Measurements from ENCODE around the gene TBC1D25.

The TBC1D25 gene

GRCh38 chrX:48539345-48540027 is at the start of gene TBC1D25:
TBC1D25 (plus strand) TSS chrX:48539714; CDS start chrX:48539798, 84 bp downstream.
- peak; percentile 90 to 95 (median 93) for DNase-seq (ENCODE audit: low read depth in 3 of 3, low spot score in 1 of 3)

- DNase-seq (ENCODE audit: low read depth in 3 of 3, low spot score in 1 of 3), result no peak
Measured at GRCh38 chrX:48489892-48490291, 49.6 kb upstream of the TBC1D25 start.

- no peak for DNase-seq (ENCODE audit: low read depth in 3 of 3, low spot score in 1 of 3)
Measured at GRCh38 chrX:48490661-48491060, 48.9 kb upstream of the TBC1D25 start.

- DNase-seq (ENCODE audit: low read depth in 3 of 3, low spot score in 1 of 3), result no peak
Measured at GRCh38 chrX:48491809-48492208, 47.7 kb upstream of the TBC1D25 start.

GRCh38 chrX:48492293-48492910 is 47.1 kb upstream of the TBC1D25 start:
- DNase-seq (ENCODE audit: low read depth in 3 of 3, low spot score in 1 of 3), result no peak

GRCh38 chrX:48493890-48494364 is 45.6 kb upstream of the TBC1D25 start:
- DNase-seq (ENCODE audit: low read depth in 3 of 3, low spot score in 1 of 3), result no peak

GRCh38 chrX:48496660-48497059 is 42.9 kb upstream of the TBC1D25 start:
- DNase-seq (ENCODE audit: low read depth in 3 of 3, low spot score in 1 of 3), result no peak

- no peak for DNase-seq (ENCODE audit: low read depth in 3 of 3, low spot score in 1 of 3)
Measured at GRCh38 chrX:48497871-48498270, 41.6 kb upstream of the TBC1D25 start.

- no peak for DNase-seq (ENCODE audit: low read depth in 3 of 3, low spot score in 1 of 3)
Measured at GRCh38 chrX:48498374-48498809, 41.1 kb upstream of the TBC1D25 start.

- DNase-seq (ENCODE audit: low read depth in 3 of 3, low spot score in 1 of 3), result no peak
Measured at GRCh38 chrX:48504261-48504660, 35.3 kb upstream of the TBC1D25 start.

- no peak for DNase-seq (ENCODE audit: low read depth in 3 of 3, low spot score in 1 of 3)
Measured at GRCh38 chrX:48505481-48505880, 34.0 kb upstream of the TBC1D25 start.

GRCh38 chrX:48507246-48507645 is 32.3 kb upstream of the TBC1D25 start:
- DNase-seq (ENCODE audit: low read depth in 3 of 3, low spot score in 1 of 3), result no peak

- peak; percentile 49 to 66 (median 53) for DNase-seq (ENCODE audit: low read depth in 3 of 3, low spot score in 1 of 3)
Measured at GRCh38 chrX:48508400-48509244, 30.9 kb upstream of the TBC1D25 start, which contains the start of gene PORCN. PORCN (plus strand) TSS chrX:48508992; CDS start chrX:48509821, 829 bp downstream.

- DNase-seq (ENCODE audit: low read depth in 3 of 3, low spot score in 1 of 3), result no peak
Measured at GRCh38 chrX:48509245-48509590, 30.3 kb upstream of the TBC1D25 start.

- no peak for DNase-seq (ENCODE audit: low read depth in 3 of 3, low spot score in 1 of 3)
Measured at GRCh38 chrX:48509619-48510018, 29.9 kb upstream of the TBC1D25 start.

GRCh38 chrX:48511560-48511959 is 28.0 kb upstream of the TBC1D25 start:
- no peak for DNase-seq (ENCODE audit: low read depth in 3 of 3, low spot score in 1 of 3)

GRCh38 chrX:48512371-48512935 is 27.1 kb upstream of the TBC1D25 start:
- no peak for DNase-seq (ENCODE audit: low read depth in 3 of 3, low spot score in 1 of 3)

- DNase-seq (ENCODE audit: low read depth in 3 of 3, low spot score in 1 of 3), result no peak
Measured at GRCh38 chrX:48513670-48514069, 25.8 kb upstream of the TBC1D25 start.

- DNase-seq (ENCODE audit: low read depth in 3 of 3, low spot score in 1 of 3), result no peak
Measured at GRCh38 chrX:48514126-48514806, 25.2 kb upstream of the TBC1D25 start.

- no peak for DNase-seq (ENCODE audit: low read depth in 3 of 3, low spot score in 1 of 3)
Measured at GRCh38 chrX:48514868-48515460, 24.6 kb upstream of the TBC1D25 start.
